C4-2B (cell line): ENCODE measurements around the gene TUBB6.

ENCODE experiments used
- ZFX ChIP-seq: fragments of 450-650 bp; IDR thresholded peaks from 2 replicates; pipeline ENCODE4 v1.6.1; 2017
- TF ChIP-seq, protein P1 (sequence below): fragments of 450-650 bp; conservative IDR thresholded peaks from 2 replicates; pipeline ENCODE4 v1.5.1; 2017; ENCODE audit warnings: mild to moderate bottlenecking

- TF ChIP-seq, protein P1, sequence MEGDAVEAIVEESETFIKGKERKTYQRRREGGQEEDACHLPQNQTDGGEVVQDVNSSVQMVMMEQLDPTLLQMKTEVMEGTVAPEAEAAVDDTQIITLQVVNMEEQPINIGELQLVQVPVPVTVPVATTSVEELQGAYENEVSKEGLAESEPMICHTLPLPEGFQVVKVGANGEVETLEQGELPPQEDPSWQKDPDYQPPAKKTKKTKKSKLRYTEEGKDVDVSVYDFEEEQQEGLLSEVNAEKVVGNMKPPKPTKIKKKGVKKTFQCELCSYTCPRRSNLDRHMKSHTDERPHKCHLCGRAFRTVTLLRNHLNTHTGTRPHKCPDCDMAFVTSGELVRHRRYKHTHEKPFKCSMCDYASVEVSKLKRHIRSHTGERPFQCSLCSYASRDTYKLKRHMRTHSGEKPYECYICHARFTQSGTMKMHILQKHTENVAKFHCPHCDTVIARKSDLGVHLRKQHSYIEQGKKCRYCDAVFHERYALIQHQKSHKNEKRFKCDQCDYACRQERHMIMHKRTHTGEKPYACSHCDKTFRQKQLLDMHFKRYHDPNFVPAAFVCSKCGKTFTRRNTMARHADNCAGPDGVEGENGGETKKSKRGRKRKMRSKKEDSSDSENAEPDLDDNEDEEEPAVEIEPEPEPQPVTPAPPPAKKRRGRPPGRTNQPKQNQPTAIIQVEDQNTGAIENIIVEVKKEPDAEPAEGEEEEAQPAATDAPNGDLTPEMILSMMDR = no peak
- TF ChIP-seq ZFX = no peak
Measured at GRCh38 chr18:12342661-12343060, 34.6 kb downstream of the TUBB6 start.
